ENCODE measurements around the gene SLC6A11. TPM values are rescaled to one million over a fixed set of nuclear protein-coding genes. Genes with fewer than 3 reads are reported as not detected.

Gene SLC6A11
- total RNA-seq, 1 donor = not detected

DNA sequence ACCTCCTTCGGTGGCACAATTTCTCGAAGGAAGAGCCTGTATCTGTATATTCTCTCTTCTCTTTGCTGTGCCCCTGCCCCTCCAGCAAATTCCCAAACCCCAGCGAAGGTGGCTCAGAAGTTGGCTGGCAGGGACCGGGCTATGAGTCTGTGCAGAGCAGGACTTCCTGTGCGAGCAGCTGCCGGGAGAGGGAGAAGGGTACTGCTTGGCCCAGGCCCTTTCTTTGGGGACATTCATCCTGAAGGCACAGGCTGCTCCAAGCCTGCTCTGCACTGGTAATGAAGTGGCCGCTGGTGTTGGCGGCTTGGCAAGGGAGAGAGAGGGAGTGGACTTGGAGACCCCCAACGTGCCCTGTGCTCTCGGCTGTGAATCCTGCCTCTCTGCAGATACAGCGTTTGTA is 1.5 kb downstream of the SLC6A11 start:
- no peak for DNase-seq (ENCODE audit: low read depth)
- H3K4me3 ChIP-seq (ENCODE audit: low read depth, low read length) = no peak overlapping the region
- TF ChIP-seq, protein P1, sequence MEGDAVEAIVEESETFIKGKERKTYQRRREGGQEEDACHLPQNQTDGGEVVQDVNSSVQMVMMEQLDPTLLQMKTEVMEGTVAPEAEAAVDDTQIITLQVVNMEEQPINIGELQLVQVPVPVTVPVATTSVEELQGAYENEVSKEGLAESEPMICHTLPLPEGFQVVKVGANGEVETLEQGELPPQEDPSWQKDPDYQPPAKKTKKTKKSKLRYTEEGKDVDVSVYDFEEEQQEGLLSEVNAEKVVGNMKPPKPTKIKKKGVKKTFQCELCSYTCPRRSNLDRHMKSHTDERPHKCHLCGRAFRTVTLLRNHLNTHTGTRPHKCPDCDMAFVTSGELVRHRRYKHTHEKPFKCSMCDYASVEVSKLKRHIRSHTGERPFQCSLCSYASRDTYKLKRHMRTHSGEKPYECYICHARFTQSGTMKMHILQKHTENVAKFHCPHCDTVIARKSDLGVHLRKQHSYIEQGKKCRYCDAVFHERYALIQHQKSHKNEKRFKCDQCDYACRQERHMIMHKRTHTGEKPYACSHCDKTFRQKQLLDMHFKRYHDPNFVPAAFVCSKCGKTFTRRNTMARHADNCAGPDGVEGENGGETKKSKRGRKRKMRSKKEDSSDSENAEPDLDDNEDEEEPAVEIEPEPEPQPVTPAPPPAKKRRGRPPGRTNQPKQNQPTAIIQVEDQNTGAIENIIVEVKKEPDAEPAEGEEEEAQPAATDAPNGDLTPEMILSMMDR (IDR thresholded peaks at IDR 0.05; ENCODE audit: insufficient read depth, low read depth, low read length) = no peak

DNA sequence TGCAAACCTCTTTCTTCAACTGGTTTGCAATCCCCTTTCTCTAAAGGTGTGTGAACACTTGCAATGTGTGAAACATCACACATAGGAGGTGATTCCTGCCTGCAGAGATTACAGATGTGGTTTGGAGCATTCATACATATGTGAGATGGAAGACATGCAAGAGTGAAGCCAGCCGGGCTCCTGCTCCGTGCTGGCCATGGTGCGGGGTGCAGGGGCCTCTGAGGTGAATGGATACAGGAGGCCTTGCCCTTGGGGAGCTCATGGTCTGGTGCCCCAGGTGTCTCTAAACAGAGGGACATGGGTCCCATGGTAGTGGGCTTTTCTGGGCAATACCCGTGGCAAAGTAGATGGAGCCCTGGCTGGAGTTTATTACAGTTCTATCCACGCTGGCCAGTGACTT is 6.0 kb downstream of the SLC6A11 start:
- no peak for DNase-seq (ENCODE audit: low read depth)
- TF ChIP-seq, protein P1 (IDR thresholded peaks at IDR 0.05; ENCODE audit: insufficient read depth, low read depth, low read length) = no peak
- no peak overlapping the region for H3K4me3 ChIP-seq (ENCODE audit: low read depth, low read length)

DNA sequence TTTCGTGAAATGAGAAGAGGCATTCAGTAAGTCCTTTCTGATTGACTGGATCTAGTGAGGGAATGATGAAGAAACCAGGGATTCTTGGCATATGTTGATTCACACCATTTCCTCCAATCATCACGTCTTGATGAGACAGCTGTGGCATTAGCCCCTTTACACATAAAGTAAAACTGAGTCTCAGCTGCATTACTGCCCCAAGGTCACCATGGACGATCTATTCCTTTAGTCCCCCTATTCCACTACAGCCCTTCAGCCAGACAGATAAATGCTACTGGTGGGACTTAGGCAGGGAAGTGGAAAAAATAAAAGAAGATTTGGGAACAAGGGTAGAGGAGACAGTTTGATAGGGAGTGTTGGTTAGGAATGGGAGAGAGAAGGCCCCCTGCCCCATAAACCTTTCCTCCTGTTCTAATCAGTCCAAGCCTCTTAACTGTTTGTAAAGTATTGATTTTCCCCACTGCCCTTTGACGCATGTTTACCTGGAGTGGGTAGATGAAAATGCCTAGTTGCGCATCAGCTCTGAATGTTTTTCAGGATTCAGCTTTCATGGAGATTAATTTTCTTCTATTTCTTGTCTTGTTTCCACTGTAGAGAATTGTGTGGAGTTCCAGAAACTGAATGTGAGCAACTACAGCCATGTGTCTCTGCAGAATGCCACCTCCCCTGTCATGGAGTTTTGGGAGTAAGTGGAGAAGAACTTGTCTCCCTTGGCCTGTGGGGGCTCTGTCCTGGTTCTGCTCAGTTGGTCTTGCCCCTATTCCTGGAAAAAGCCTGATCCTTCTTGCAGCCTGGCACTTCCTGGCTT is 6.9 kb downstream of the SLC6A11 start:
- DNase-seq (ENCODE audit: low read depth) = no peak
- no peak overlapping the region for H3K4me3 ChIP-seq (ENCODE audit: low read depth, low read length)
- TF ChIP-seq, protein P1 (IDR thresholded peaks at IDR 0.05; ENCODE audit: insufficient read depth, low read depth, low read length) = no peak

DNA sequence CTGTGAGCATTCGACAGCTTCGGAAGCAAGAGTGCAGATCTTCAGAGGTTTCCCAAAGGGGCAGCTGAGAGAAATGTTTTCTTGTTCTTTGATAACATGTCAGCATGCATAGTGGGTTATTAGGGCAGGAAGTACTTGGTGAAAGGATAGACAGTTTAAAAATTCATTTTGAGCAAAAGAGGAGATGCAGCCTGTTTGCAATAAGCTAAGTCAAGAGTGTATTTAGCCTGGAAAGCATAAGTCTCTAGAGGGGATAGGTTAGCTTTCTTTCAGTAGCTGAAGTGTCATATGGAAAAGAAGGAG is 7.4 kb downstream of the SLC6A11 start:
- no peak for DNase-seq (ENCODE audit: low read depth)
- TF ChIP-seq, protein P1 (IDR thresholded peaks at IDR 0.05; ENCODE audit: insufficient read depth, low read depth, low read length) = no peak
- H3K4me3 ChIP-seq (ENCODE audit: low read depth, low read length) = no peak overlapping the region

DNA sequence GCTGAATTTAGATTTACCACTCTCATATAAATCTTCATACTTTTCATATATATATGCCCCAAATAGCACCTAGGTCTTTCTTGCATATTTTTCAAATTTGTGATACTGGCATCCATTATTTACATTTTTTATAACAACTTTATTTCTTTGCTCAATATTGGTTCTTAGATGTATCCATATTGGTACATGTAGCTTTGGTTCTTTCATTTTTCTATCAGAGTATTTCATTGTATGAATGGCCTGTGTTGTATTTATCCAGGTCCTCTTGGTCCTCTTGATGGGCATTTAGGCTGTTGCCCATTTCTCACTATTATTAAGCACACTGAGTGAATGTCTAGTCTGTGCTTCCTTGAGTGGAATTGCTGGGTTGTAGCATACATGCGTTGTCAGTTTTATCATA is 8.4 kb downstream of the SLC6A11 start:
- no peak for DNase-seq (ENCODE audit: low read depth)
- no peak overlapping the region for H3K4me3 ChIP-seq (ENCODE audit: low read depth, low read length)
- TF ChIP-seq, protein P1 (IDR thresholded peaks at IDR 0.05; ENCODE audit: insufficient read depth, low read depth, low read length) = no peak

DNA sequence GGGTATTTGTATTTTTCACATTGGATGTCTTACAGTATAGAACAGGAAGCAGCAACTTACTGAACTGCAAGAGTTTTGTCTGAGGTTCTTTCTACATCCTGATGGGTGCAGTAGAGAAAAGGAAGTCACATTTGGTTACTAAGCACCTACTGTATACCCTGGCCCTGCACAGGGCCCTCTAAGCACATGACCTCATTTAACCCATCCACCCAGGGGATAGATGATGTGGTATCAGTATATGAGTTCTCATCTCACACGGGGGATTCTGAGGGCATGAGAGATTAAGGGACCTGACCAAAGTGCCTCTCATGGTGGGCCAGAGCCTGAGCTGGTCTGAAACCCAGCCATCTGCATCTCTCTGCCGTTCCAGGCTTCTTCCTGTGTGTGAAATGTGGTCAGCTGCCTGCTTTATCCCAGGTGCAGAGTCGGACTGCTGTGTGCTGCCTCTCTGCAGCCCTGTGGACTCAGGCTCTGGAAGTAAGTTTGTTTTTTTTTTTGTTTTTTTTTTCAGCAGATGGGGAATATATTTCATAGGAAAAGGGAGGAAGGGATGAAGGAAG is 17.9 kb downstream of the SLC6A11 start:
- TF ChIP-seq, protein P1 (IDR thresholded peaks at IDR 0.05; ENCODE audit: insufficient read depth, low read depth, low read length) = no peak
- no peak for DNase-seq (ENCODE audit: low read depth)
- H3K4me3 ChIP-seq (ENCODE audit: low read depth, low read length) = no peak overlapping the region

Measured in fibroblast of villous mesenchyme (primary cell).